Lung microvascular endothelial cell (primary cell): ENCODE data around the gene KCTD7. TPM values are rescaled to one million over a fixed set of nuclear protein-coding genes. Genes with fewer than 3 reads are reported as not detected.
A peak's percentile ranks its signal among the peaks of the same experiment; 100 is the strongest.
"Not testable (repeated sequence)": the region's sequence is repeated elsewhere in the genome, so short reads cannot be mapped to it uniquely, and the experiment has no call there.

ENCODE experiments used
- DNase-seq, 2 donors: peaks; one replicate each; pipeline versions ENCODE4 v3.0.0 to v3.0.0-alpha.2; 2010; ENCODE audit warnings: low read depth in 2 of 2
- total RNA-seq: library from RNA; depleted of rRNA; stranded (reverse); fragments of >200 nt; gene quantifications from 2 replicates; pipeline ENCODE4 v1.2.1, GENCODE V29; 2014

Gene KCTD7
- 3.5 and 6.3 TPM in 2 replicates for total RNA-seq

DNA sequence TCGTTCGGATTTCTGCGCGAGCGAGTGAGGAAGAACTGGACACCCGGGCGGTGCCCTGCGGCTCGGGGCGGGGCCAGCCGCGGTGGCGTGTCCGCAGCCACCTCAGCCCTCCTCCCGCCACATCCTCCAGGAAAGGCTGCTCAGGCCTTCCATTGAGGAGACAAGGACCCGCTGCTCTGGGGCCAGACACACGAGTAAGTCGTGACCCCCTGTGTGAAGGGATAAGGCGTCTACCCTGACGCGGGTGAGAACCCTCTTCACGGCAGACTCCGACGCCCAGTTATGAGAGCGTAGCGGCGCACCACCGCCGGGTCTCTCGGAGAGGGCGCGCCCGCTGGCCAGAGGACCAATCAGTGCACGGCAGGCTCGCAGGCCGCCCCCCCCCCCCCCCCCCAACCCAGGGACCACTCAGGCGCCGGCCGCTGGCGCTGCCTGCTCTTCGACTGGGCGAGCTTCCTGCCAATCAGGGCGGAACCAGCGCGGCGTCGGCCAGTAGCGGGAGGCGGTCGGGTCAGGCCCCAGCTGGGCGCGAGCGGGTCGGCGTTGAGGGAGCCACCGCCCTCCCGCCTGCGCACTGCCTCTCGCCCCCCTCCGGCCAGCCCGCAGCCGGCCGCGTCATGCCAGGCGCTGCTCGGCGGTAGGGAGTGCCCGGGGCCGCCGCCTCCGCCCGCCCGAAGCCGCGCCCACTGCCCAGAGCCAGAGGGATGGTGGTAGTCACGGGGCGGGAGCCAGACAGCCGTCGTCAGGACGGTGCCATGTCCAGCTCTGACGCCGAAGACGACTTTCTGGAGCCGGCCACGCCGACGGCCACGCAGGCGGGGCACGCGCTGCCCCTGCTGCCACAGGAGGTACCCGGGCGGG is at the start of gene KCTD7:
Gene KCTD7 (plus strand): TSS at position 521 of the 861 bp plus-strand sequence. CDS start 184 bp downstream, at position 705.
- DNase-seq, result peak; percentile 99

DNA sequence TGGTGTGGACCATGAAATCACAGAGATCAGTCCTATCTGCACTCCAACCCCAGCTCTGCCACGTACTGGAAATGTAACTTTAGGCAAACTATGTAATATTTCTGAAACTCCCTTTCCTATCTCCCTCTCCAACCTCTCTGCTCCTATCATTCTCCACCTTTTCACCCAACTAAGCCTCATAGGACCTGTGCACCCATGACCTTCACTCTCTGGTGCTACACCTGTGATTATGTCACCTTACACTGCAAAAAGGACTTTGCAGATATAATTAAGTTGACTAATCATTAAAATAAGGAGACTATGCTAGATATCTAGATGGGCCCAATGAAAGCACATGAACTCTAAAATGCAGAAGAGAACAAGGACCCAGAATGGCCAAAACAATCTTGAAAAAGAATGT is 48.3 kb upstream of the KCTD7 start:
- DNase-seq, result not testable (repeated sequence)

DNA sequence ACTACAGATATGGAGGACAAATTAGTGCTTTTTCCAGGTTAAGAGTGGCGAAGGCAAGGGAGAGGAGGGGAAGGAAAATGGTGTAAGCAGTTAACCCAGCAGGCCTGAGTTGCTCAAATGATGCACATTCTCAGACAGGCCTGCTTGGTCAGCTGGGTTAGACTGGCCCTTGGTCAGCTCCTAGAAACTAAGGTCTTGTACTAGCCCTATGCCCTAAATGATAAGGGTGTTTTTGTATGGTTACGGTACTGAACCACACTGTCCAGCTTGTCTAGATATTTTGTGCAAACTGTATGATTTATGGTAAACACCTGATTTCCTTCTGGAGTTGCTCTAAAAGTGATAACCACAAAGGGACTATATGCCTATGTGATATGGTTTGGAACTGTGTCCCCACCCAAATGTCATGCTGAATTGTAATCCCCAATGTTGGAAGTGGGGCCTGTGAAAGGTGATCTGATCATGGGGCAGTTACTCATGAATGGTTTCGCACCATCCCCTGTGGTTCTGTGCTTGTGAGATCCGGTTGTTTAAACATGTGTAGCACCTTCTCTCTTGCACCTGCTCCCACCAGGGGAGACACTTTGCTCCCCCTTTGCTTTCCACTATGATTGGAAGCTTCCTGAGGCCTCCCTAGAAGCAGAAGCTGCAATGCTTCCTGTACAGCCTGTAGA is 45.7 kb upstream of the KCTD7 start:
- DNase-seq, result not testable (repeated sequence)

DNA sequence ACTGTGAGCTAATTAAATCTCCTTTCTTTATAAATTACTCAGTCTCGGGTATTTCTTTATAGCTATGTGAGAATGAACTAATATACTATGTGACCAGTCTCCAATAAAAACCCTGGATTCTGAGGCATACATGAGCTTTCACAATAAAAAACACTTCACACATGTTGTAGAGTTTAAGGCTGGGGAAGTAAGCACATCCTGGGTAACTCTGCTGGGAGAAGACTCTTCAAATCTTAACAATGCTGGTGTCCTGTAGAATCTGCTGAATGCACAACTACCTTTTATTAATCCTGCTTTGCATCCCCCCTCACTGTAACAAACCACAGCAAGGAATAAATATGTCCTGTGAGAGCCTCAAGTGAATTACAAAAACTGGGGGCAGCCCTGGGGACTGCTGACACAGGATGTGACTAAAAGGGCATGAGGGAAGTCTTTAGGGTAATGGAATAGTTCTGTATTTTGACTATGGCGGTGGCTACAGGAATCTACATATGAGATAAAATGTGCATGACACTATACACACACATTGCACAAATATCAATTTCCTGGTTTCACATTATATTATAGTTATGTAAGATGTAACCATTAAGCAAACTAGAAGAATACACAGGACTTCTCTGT is 45.1 kb upstream of the KCTD7 start:
- no peak for DNase-seq

DNA sequence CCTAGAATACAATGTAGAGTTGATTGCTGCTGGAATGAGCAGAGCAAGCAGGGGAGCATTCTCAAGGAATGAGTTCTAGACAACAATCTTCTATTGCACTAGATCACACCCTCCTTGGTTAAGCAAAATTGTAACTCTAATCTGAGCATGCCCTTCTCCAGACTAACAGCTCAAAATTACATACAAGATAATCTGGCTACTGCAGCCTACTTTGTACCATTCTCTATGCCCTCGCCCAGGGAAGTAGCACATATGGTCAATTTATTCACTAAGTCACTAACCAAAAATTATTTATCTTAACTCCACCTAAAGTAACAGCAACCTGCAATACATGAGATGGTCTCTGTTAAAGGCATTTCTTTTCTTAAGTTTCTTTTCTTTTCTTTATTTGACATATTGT is 42.5 kb upstream of the KCTD7 start:
- no peak for DNase-seq

DNA sequence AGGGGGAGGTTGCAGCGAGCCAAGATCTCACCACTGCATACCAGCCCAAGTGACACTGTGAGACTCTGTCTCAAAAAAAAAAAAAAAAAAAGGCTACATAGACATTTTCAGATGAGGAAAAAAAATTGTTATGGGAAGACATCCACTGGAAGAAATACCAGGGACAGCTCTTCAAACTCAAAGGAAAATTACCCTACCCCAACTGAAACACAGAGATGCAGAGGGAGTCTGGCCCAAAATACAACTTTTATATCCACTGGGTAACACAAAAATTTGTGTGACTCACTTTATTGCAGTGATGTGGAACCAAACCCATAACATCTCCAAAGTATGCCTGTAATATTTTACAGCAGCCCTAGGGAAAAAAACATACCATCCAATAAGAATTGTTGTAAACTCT is 40.5 kb upstream of the KCTD7 start:
- not testable (repeated sequence) for DNase-seq

DNA sequence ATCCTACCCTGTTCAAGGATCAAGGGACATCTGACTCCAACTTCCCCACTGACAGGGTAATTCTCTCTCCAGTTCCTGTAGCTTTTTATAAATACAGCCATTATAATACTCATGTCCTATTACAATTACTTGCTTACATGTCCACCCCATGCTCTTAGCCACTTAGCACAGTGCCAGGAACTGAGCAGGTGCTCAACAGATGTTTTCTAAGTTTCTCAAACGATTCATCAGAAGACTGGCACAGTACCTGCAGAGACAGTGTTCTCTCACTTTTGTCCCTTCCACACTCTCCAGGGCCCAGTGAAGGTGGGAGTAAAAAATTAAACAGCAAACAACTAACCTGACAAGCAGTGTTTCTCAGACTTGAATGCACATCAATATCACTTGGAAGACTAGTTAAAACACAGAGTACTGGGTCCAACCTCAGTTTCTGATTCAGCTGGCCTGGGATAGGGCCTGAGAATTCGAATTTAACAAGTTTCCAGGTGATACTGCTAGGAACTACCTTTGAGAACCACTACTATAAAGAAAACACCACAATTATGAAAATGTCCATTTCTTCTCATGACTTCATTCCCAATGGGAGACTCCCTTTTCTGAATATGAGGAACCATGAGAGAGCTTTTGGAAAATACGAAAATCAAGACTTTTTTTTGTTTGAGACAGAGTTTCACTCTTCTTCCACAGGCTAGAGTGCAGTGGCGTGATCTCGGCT is 39.7 kb upstream of the KCTD7 start:
- DNase-seq, result not testable (repeated sequence)

DNA sequence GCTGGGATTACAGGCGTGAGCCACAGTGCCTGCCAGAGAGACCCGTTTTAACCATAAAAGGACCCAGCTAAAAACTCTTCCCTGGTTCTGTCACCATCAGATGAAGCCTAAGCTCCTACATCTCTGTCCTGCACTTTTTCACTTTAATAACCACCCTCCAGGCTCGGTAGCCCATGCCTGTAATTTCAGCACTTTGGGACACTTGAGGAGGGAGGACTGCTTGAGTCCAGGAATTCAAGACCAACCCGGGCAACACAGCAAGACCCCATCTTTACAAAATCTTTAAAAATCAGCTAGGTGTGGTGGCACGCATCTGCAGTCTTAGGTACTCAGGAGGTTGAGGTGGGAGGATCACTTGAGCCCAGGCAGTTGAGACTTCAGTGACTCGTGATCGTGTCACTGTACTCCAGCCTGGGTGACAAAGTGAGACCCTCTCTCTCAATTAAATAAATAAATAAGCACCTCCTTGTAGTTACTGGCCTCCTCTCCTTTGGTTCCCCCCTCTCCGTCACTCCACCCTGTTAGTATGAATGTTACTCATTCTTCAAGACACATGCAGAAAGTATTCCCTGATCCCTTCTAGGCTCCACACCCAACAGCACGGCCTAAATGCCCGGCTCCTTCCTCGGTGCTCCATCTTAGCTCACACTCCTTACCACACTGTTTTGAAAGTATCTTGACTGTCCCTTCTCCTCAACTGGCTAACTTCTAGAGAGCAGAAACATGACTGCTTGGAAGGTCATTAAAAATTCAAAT is 38.2 kb upstream of the KCTD7 start:
- DNase-seq, result peak in 1 of 2 donors; percentile 28

DNA sequence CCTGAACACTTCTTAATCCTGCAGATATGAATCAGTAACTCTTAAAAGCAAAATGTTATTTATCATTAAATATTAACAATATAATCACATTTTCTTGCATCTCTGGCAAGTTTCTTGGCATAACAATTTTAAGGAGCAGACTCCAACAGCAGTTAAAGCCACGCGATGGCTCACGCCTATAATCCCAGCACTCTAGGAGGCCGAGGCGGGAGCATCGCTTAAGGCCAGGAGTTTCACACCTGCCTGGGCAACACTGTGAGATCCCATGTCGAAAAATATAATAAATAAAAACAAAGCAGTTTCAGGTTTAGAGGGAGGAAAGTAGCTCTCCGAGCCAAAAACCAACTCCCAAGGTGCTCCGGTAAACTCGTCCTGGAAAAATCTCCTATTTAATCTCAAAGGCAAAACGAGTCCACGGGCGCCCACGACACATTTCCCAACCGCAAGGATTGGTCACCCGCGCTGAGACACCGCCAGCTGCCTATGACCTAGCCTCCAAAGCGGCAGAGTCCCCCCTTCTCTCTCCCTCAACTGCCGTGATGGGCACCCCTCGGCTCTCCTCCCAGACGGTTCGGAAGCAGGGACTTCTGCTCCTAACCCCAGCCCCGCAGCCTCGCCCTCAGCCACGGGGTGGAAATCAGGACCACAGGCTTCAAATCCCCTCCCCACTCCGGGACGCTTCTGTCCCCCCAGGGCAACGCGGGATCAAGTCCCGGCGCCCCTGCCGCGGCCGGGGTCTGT is 37.5 kb upstream of the KCTD7 start:
- peak; percentile 16 to 20 for DNase-seq

DNA sequence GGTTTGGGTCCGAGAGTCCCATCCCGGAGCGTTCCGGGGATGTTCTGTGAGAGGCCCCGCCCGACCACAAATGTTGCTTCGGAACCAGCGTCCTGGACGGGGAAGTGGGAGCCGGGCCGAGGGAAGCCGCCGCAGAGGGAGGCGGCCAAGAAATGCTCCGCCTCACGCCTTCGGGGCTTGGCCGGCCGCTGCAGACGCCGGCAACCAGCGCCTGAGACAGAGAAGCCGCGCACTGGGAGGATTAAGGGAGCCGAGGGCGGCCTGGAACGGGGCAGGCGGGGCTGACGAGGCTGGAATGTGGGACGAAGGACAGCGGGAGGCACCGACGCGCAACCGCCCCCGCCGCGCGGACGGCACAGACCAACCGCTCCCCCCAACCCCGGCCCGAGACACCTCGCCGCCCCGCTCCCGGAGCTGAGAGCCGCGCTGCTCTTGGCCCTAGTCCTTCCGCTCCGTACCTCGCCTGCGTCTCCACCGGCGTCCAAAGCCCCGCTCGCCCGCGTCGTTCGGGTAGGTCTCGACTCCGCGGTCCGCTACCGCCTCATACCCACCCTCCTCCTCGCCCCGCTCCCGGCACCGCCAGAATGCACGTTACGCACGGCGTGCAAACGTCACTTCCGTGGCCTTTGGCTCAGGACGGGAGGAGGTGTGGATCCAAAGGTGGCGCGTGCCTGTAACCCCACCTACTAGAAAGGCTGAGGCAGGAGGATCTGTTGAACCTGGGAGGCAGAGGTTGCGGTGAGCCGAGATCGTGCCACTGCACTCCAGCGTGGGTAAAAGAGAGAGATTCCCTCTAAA is 36.7 kb upstream of the KCTD7 start:
- DNase-seq, result peak; percentile 89 to 93

DNA sequence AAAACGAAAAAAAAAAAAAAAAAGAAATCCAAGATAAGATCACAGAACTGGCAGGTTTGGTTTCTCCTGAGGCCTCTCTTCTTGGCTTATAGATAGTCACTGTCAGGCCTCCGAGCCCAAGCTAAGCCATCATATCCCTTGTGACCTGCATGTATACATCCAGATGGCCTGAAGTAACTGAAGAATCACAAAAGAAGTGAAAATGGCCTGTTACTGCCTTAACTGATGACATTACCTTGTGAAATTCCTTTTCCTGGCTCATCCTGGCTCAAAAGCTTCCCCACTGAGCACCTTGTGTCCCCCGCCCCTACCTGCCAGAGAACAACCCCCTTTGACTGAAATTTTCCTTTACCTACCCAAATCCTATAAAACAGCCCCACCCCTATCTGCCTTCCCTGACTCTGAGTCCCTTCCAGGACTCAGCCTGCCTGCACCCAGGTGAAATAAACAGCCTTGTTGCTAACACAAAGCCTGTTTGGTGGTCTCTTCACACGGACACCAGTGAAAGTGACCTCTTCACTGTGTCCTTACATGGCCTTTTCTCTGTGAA is 36.0 kb upstream of the KCTD7 start:
- DNase-seq, result not testable (repeated sequence)

DNA sequence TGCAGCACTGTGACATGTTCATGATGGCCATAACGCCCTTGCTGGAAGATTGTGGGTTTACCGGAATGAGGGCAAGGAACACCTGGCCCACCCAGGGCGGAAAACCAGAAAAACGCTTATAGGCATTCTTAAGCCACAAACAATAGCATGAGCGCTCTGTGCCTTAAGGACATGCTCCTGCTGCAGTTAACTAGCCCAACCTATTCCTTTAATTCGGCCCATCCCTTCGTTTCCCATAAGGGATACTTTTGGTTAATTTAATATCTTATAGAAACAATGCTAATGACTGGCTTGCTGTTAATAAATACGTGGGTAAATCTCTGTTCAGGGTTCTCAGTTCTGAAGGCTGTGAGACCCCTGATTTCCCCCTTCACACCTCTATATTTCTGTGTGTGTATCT is 34.6 kb upstream of the KCTD7 start:
- not testable (repeated sequence) for DNase-seq

DNA sequence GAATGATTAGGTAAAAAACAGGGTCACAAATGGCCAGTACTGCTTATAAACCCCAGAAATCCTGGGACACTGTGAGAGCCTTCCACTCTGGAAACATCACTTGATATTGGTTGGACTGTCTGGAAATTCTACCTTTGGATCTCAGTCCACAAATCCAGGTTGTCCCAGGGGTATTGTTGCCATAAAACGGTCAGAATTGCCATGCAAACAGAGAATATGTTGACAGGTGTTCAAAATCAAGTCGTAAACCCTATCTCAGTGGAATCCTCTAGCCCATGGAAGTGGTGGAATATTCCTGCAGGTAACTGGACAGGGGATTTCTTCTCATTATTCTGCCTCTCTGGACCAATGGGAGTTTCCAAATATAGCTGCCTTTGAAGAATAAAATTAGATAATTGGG is 31.2 kb upstream of the KCTD7 start:
- no peak for DNase-seq

DNA sequence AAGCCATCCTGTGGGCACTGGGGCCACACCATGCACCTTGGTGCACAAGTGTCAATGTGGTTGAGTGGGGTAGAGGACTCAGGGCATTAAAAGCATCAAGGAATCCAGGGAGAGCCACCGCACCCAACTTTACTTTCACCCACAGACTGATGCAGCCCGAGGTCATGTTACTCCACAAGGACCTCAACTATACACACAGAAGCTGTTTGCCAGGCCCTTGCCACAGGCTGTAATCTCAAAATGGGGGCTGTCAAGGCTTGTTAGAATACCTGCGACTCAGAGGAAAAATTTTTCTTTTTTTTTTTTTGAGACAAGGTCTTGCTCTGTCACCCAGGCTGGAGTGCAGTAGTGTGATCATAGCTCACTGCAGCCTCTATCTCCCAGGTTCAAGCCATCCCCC is 26.5 kb upstream of the KCTD7 start:
- DNase-seq, result no peak

DNA sequence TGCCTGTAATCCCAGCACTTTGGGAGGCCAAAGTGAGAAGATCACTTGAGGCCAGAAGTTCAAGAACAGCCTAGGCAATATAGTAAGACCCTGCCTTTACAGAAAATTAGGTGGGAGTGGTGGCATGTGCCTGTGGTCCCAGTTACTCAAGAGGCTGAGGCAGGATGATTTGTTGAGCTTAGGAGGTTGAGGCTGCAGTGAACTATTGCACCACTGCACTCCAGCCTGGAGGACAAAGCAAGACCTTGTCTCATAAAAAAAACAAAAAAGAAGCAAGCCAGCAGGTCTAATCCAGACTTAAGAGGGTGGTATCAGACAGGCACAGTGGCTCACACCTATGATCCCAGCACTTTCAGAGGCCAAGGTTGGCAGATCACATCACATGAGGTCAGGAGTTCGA is 24.5 kb upstream of the KCTD7 start:
- no peak for DNase-seq

DNA sequence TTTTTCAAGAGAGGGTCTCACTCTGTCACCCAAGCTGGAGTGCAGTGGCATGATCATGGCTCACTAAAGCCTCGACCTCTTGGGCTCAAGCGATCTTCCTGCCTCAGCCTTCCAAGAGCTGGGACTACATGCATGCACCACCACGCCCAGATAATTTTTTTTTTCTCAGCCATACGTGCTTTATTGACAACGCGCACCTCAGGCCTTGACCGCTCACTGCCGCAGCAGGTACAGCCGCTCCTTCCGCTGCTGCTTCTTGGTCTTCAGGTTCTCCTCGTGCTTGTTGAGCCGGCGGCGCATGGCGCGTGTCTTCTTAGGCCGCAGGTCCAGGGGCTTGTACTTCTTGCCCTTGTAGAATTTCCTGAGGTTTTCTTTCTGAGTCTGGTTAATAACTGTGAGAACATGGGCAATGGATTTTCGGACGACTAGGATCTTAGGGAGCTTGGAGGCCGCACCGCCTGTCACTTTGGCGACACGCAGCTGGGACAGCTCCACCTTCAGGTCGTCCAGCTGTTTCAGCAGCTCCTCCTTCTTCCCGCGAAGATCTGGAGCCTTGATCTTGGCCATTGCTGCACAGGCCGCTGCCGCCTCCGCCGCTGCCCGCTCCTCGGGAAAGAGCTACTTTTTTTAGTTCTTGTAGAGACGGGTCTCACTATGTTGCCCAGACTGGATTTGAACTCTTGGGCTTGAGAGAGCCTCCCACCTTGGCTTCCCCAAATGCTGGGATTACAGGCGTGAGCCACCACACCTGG is 22.0 kb upstream of the KCTD7 start:
- not testable (repeated sequence) for DNase-seq

DNA sequence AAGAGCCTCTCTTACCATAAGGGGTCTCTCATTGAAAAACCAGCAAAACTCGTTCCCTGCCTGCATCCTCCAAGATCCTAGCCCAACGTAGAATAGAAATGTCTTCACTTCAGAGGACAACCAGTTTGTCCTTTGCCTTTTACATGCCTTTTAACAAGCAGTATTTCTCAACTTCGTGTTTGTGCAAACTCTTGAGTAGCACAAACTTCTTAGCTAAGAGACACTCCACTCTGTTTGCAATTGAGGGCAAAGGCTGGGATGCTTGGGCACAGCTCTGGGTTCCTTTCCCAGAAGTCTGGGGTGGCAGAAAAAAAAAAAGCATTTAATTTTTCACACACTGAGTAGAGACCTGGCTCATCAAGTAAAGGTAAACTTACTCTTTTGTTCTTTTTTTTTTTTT is 19.5 kb upstream of the KCTD7 start:
- no peak for DNase-seq

DNA sequence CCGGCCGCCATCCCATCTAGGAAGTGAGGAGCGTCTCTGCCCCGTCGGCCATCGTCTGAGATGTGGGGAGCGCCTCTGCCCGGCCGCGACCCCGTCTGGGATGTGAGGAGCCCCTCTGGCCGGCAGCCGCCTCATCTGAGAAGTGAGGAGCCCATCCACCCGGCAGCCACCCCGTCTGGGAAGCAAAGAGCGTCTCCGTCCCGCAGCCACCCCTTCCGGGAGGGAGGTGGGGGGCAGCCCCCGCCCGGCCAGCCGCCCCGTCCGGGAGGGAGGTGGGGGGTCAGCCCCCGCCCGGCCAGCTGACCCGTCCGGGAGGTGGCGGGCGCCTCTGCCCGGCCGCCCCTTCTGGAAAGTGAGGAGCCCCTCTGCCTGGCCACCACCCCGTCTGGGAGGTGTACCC is 14.1 kb upstream of the KCTD7 start:
- not testable (repeated sequence) for DNase-seq
